NCI-H2107 (cell line): ENCODE measurements around the gene SRGAP2B.
"Not testable (repeated sequence)": the region's sequence is repeated elsewhere in the genome, so short reads cannot be mapped to it uniquely, and the experiment has no call there.

Experiments
- DNase-seq: peaks from one replicate; lab custom pipeline; 2025; lab: John Stamatoyannopoulos, UW

SRGAP2B gene

GRCh38 chr1:145095284-145096057 is at the start of gene SRGAP2B, which contains the start of gene FAM72D:
Gene SRGAP2B, minus strand, starts transcription at chr1:145095328. Its CDS starts 2,427 bp downstream, at chr1:145092901.
Gene FAM72D, plus strand, starts transcription at chr1:145095974. Its CDS starts 874 bp downstream, at chr1:145096848.
- DNase-seq: not testable (repeated sequence)

DNA sequence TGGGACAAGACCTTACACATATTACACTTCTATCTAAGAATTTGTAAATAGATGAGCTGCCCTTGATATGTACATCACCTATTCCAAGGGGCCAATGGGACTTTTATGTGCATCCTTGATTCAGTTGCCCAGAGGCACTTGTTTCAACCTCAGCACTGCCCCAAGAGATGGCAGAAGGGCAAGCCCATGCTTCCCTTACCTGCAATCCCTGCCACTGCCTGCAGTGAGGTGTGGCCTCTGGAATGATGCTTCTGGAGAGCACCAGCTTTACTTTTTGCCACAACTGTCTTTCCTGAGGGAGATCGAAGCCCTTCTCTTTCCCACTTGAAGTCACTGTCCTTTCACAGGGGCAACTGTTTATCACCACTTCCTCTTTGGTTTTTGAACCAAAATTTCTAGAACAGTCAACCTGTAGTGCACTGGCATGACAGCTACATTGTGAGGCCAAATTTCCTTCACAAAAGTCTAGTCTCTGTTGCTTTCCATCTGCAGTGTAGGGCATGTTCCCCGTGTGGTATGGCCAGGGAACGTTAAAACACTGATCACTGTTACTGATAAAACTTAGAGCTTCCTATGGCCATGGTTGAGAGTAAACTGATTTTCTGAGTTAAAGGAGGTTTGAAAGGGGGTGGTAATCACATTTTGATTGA is 49.3 kb upstream of the SRGAP2B start:
- not testable (repeated sequence) for DNase-seq

DNA sequence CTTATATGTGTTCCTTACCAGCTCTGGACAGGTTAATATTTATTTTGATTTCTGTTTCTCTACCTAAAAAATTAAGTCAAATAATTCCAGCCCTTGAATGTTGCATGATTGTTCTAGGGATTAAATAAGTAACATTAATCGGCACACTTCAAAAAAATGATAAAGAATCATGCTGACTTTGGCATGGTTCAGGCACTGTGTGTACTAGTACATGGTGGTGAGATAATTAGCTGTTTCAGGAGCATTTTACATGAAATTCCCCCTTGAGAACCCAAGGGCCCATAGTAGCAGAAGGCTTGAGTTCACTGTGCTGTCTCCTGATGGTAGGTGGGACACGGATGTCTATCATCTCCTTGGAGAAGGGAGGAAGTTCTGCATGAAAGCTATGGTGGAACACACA is 45.4 kb upstream of the SRGAP2B start:
- not testable (repeated sequence) for DNase-seq

DNA sequence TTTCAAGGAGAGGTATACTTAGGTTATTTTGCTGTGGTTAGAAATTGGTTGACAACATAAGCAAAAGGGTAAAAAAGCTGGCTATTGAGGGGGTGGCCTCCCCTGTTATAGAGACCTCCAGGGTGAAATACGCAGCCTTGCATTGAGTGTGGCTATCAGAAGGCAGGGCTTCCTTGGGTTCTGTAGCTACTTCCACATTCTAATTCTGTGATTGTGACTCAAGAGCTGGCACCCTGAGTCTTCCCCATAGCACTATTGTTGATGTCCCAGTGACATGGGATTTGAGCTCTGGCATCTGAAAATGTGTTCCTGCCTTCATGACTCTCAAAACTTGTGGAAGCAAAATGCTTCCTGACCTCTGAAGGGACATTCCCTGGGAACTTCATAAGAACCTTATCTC is 39.3 kb upstream of the SRGAP2B start:
- DNase-seq: not testable (repeated sequence)

- DNase-seq: not testable (repeated sequence)
Observed at GRCh38 chr1:145128697-145129469, 33.8 kb upstream of the SRGAP2B start.

DNA sequence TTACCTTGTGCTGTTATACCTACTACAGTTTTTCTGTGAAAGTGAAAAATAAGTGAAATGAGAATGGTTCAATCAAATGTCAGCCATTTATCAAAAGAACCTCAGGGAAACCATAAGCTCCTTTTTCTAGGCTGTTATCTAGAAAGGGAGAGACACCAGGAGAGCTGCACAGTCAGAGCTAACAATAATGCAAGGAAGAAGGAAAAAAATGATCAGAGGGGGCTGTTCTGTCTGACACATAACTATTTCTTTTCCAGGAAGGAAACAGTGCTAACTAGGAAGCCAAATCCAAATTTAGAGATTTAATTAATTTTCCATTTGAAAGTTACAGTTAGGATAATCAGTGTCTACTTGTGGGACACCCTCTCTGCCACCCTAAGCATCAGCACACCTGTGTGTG is 32.0 kb upstream of the SRGAP2B start:
- DNase-seq: not testable (repeated sequence)

- not testable (repeated sequence) for DNase-seq
Observed at GRCh38 chr1:145125112-145125511, 30.0 kb upstream of the SRGAP2B start.

GRCh38 chr1:145123992-145124641 is 29.0 kb upstream of the SRGAP2B start:
- not testable (repeated sequence) for DNase-seq

- not testable (repeated sequence) for DNase-seq
Observed at GRCh38 chr1:145123062-145123395, 27.9 kb upstream of the SRGAP2B start.

DNA sequence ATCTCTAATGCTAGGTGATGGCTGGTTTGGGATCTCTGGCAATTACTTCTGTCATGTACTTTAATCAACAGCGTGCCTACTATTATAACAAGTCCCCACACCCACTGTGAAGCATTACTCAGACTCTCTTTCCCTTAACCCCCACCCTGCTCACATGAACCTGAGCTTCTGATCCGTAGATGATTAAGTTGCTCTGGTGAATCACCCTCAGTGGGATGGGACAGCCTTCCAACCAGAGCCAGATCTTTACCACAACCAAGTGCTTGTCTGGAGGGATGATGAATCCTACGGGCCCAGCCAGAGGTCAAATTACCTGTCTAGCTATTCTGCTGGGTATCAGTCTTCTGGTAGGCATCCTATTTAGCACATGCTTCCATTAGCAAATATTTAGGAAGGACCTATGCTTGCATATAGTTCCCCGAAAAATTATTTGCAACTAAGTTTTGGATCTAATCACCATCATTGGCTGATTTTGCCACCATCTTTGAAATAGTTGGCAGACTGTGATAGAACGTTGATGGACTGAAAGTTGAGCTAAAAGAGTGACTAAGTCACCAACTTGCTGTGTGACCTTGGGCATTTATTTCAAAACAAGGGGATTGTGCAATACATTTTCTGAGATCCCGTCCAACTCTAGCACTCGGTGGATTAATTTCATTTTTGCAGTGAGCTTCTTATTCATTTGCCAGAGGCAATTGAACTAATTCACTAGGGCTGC is 27.4 kb upstream of the SRGAP2B start:
- DNase-seq: not testable (repeated sequence)

- DNase-seq: not testable (repeated sequence)
Observed at GRCh38 chr1:145119842-145120241, 24.7 kb upstream of the SRGAP2B start.

- DNase-seq: not testable (repeated sequence)
Observed at GRCh38 chr1:145115587-145116493, 20.7 kb upstream of the SRGAP2B start.

DNA sequence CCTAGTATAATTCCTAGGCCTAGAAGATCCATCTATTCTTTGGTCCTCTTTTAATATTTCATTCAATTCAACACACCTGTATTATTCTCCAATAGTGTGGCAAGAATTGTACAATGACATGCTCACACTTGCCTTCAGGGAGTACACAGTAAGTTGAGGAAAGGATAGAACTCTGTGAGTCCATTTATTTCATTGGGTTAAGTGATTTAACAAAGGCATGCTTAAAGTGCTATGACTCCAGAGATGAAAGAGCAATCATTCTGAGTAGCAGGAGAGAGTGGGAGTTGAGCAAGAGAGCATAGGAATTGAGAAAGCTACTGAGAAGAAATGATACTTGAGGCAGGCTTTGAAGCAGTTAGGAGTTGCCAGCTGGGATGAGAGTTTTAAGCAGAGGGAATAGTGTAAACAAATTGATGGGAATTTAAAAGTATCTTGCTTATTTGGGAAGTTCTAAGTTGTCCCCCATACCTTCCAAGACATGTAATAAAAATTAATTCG is 19.5 kb upstream of the SRGAP2B start:
- DNase-seq: not testable (repeated sequence)

GRCh38 chr1:145112703-145113102 is 17.6 kb upstream of the SRGAP2B start:
- not testable (repeated sequence) for DNase-seq

GRCh38 chr1:145111674-145112073 is 16.5 kb upstream of the SRGAP2B start:
- not testable (repeated sequence) for DNase-seq

- DNase-seq: not testable (repeated sequence)
Observed at GRCh38 chr1:145103294-145103693, 8.2 kb upstream of the SRGAP2B start.

GRCh38 chr1:145101725-145102124 is 6.6 kb upstream of the SRGAP2B start:
- DNase-seq: not testable (repeated sequence)

DNA sequence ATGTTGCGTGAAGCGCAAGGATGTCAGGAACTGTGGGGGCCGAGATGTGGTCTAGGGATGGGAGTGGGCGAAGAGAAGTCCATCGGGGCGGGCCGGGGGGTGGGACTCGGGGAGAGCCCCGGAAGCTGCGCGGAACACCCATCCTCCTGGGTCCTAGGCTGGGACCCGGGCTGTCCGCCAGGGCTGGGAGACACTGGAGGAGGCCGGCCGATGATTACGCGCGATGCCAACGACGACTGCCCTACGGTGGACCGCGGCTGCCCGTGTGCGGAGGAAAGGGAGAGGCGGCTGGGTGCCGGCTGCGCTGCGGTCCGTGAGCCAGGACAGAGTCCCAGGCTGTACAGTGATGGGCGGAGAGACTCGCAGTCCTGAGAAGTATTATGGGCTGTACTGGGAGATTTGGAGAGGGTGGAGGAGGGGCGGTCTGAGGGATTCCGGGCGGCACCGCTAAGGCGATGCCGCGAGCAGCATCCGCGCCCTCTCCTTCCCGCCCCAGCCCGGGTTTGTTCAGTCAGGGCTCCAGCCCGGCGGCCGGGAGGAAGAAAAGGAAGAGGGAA is 395 bp downstream of the SRGAP2B start:
- DNase-seq: not testable (repeated sequence)

- not testable (repeated sequence) for DNase-seq
Observed at GRCh38 chr1:145093517-145094149, 1.5 kb downstream of the SRGAP2B start.
